GM20431 (cell line): ENCODE results near the gene SERPINB2.
"Not testable (repeated sequence)": the region's sequence is repeated elsewhere in the genome, so short reads cannot be mapped to it uniquely, and the experiment has no call there.

Source experiments
- in situ Hi-C: fragments of 300-500 bp; cut with MseI, MboI; formaldehyde crosslinking; loops from one replicate; pipeline ENCODE4 v1.15.0; 2020; ENCODE audit warnings: low sequenced_read_pairs; ENCODE audit not compliant: unreplicated experiment

Gene SERPINB2

GRCh38 chr18:63928331-63928730 lies 40.8 kb downstream of the SERPINB2 start:
- in situ Hi-C loops: no loop called here

- in situ Hi-C loops: not testable (repeated sequence)
Observed at GRCh38 chr18:63929369-63929768, 41.9 kb downstream of the SERPINB2 start.

GRCh38 chr18:63930773-63931354 lies 43.4 kb downstream of the SERPINB2 start:
- in situ Hi-C loops: no loop called here

GRCh38 chr18:63936156-63936931 lies 48.8 kb downstream of the SERPINB2 start:
- in situ Hi-C loops: no loop called here

GRCh38 chr18:63936932-63937393 lies 49.5 kb downstream of the SERPINB2 start:
- in situ Hi-C loops: no loop called here

- in situ Hi-C loops: no loop called here
Observed at GRCh38 chr18:63940008-63940407, 52.5 kb downstream of the SERPINB2 start.

- in situ Hi-C loops: not testable (repeated sequence)
Observed at GRCh38 chr18:63940543-63941050, 53.1 kb downstream of the SERPINB2 start.

GRCh38 chr18:63947051-63947790 lies 59.7 kb downstream of the SERPINB2 start:
- in situ Hi-C loops: no loop called here

GRCh38 chr18:63949068-63949737 lies 61.7 kb downstream of the SERPINB2 start, which contains the start of gene HMSD:
Gene HMSD, plus strand, starts transcription at chr18:63949301. Its CDS starts 4,155 bp downstream, at chr18:63953456.
- in situ Hi-C loops: no loop called here

- in situ Hi-C loops: no loop called here
Observed at GRCh38 chr18:63951302-63951705, 63.8 kb downstream of the SERPINB2 start.
